Liver (tissue), 9 donors: Measurements from ENCODE around the gene COPG2. TPM values are rescaled to one million over a fixed set of nuclear protein-coding genes. Genes with fewer than 3 reads are reported as not detected.

ENCODE experiments used
- DNase-seq: peaks from one replicate; pipeline ENCODE4 v3.0.0-alpha.2; 2017; ENCODE audit warnings: low spot score
- H3K27ac ChIP-seq, 2 donors: one replicate each; pipeline ENCODE4 v1.7.0; 2013; ENCODE audit warnings: inconsistent platforms in 2 of 2, low read length in 2 of 2, control low read depth in 1 of 2, low read depth in 1 of 2, mild to moderate bottlenecking in 1 of 2
- H3K27me3 ChIP-seq, 4 donors: one replicate each; pipeline versions ENCODE4 v1.6.1 to v1.7.0; 2013; ENCODE audit warnings: low read length in 3 of 4, inconsistent platforms in 1 of 4, mild to moderate bottlenecking in 1 of 4, moderate library complexity in 1 of 4; ENCODE audit not compliant: control insufficient read depth in 4 of 4, insufficient read depth in 4 of 4
- H3K36me3 ChIP-seq, 4 donors: one replicate each; pipeline versions ENCODE4 v1.6.1 to v1.7.0; 2013; ENCODE audit warnings: low read length in 3 of 4, mild to moderate bottlenecking in 3 of 4, low read depth in 1 of 4, moderate library complexity in 1 of 4; ENCODE audit not compliant: control insufficient read depth in 4 of 4, insufficient read depth in 3 of 4
- H3K4me1 ChIP-seq, 4 donors: one replicate each; pipeline versions ENCODE4 v1.6.1 to v1.7.0; 2013; ENCODE audit warnings: low read length in 3 of 4, mild to moderate bottlenecking in 3 of 4, moderate library complexity in 1 of 4; ENCODE audit not compliant: control insufficient read depth in 4 of 4, insufficient read depth in 4 of 4
- H3K4me3 ChIP-seq, 3 donors: one replicate each; pipeline versions ENCODE4 v1.6.1 to v1.7.0; 2013; ENCODE audit warnings: low read length in 3 of 3, control low read depth in 1 of 3, low read depth in 1 of 3, mild to moderate bottlenecking in 1 of 3
- H3K9ac ChIP-seq, 2 donors: one replicate each; pipeline ENCODE4 v1.7.0; 2013; ENCODE audit warnings: low read length in 2 of 2, mild to moderate bottlenecking in 2 of 2, moderate library complexity in 2 of 2, control low read depth in 1 of 2, low read depth in 1 of 2
- H3K9me3 ChIP-seq, 4 donors: one replicate each; pipeline versions ENCODE4 v1.6.1 to v1.7.0; 2013; ENCODE audit warnings: low read length in 3 of 4; ENCODE audit not compliant: control insufficient read depth in 4 of 4
- ATF3 ChIP-seq: IDR thresholded peaks from 2 replicates; pipeline ENCODE4 v1.6.1; 2016; ENCODE audit warnings: antibody characterized with exemption
- CTCF ChIP-seq: fragments of 150-350 bp; IDR thresholded peaks from 2 replicates; pipeline ENCODE4 v1.5.1; 2017; ENCODE audit warnings: improper control_type of control experiment, low read depth, low read length; ENCODE audit not compliant: missing input control
- EGR1 ChIP-seq, 2 donors: IDR thresholded peaks; 2 replicates each; pipeline ENCODE4 v1.6.1; 2016 to 2018; ENCODE audit warnings: antibody characterized with exemption in 2 of 2, low read depth in 2 of 2
- FOXA1 ChIP-seq: IDR thresholded peaks from 2 replicates; pipeline ENCODE4 v1.6.1; 2016; ENCODE audit warnings: antibody characterized with exemption
- FOXA2 ChIP-seq: IDR thresholded peaks from 2 replicates; pipeline ENCODE4 v1.6.1; 2016; ENCODE audit warnings: antibody characterized with exemption
- GABPA ChIP-seq, 2 donors: IDR thresholded peaks in 1 of 2; conservative IDR thresholded peaks in 1 of 2; 2 replicates each; pipeline ENCODE4 v1.6.1; 2016; ENCODE audit warnings: antibody characterized with exemption in 2 of 2, mild to moderate bottlenecking in 1 of 2, moderate library complexity in 1 of 2
- HNF4A ChIP-seq, 2 donors: conservative IDR thresholded peaks; 2 replicates each; pipeline ENCODE4 v1.6.1; 2016; ENCODE audit warnings: antibody characterized with exemption in 2 of 2, mild to moderate bottlenecking in 2 of 2
- HNF4G ChIP-seq: IDR thresholded peaks from 2 replicates; pipeline ENCODE4 v1.6.1; 2016; ENCODE audit warnings: antibody characterized with exemption
- JUND ChIP-seq, 2 donors: IDR thresholded peaks; 2 replicates each; pipeline ENCODE4 v1.6.1; 2016; ENCODE audit warnings: antibody characterized with exemption in 2 of 2
- MAX ChIP-seq: IDR thresholded peaks from 2 replicates; pipeline ENCODE4 v1.6.1; 2016; ENCODE audit warnings: antibody characterized with exemption
- NR2F2 ChIP-seq: IDR thresholded peaks from 2 replicates; pipeline ENCODE4 v1.6.1; 2016; ENCODE audit warnings: antibody characterized with exemption
- RAD21 ChIP-seq, 2 donors: IDR thresholded peaks; 2 replicates each; pipeline ENCODE4 v1.6.1; 2016; ENCODE audit warnings: antibody characterized with exemption in 2 of 2, mild to moderate bottlenecking in 2 of 2
- REST ChIP-seq: IDR thresholded peaks from 2 replicates; pipeline ENCODE4 v1.6.1; 2016; ENCODE audit warnings: antibody characterized with exemption, mild to moderate bottlenecking
- RXRA ChIP-seq, 2 donors: IDR thresholded peaks; 2 replicates each; pipeline ENCODE4 v1.6.1; 2017 to 2018; ENCODE audit warnings: antibody characterized with exemption in 2 of 2, mild to moderate bottlenecking in 1 of 2
- SP1 ChIP-seq: IDR thresholded peaks from 2 replicates; pipeline ENCODE4 v1.6.1; 2018; ENCODE audit warnings: antibody characterized with exemption, mild to moderate bottlenecking
- TAF1 ChIP-seq: conservative IDR thresholded peaks from 2 replicates; pipeline ENCODE4 v1.6.1; 2016; ENCODE audit warnings: antibody characterized with exemption, mild to moderate bottlenecking
- YY1 ChIP-seq: IDR thresholded peaks from 2 replicates; pipeline ENCODE4 v1.6.1; 2016; ENCODE audit warnings: antibody characterized with exemption, mild to moderate bottlenecking
- ZBTB33 ChIP-seq: IDR thresholded peaks from 2 replicates; pipeline ENCODE4 v1.6.1; 2016; ENCODE audit warnings: antibody characterized with exemption
- WGBS: extraction: QIAGEN DNeasy Blood & Tissue Kit; methylation state at CpG from one replicate; pipeline ENCODE4 v1.1.7; 2013; 5-methylcytosine and 5-hydroxymethylcytosine counted together
- polyA plus RNA-seq, 2 donors: library from polyadenylated mRNA; stranded (reverse) in 1 of 2; unstranded in 1 of 2; fragments of 200-250 nt in 1 of 2; fragments of >200 nt in 1 of 2; fragmentation: Nextera tagmentation in 1 of 2; extraction: Ambion mirVana in 1 of 2; gene quantifications; one replicate each; pipeline versions ENCODE4 v1.2.1 to v1.2.3, GENCODE V29; 2013 to 2015
- total RNA-seq, 2 donors: library from RNA; depleted of rRNA; stranded (reverse); fragments of >200 nt; gene quantifications; one replicate each; pipeline ENCODE4 v1.2.3, GENCODE V29; 2014
- donor health status: healthy.
- donor health status: healthy.
- donor health status: healthy.
- donor health status: healthy.
- donor health status: healthy.

The COPG2 gene
- total RNA-seq (10 to 100 TPM in 1 of 2 donors, 1 to 10 TPM in 1; 4.9 to 10.3 TPM), polyA plus RNA-seq (1 to 10 TPM in 1 of 2 donors, under 1 TPM in 1; 0.99 to 4.4 TPM)

GRCh38 chr7:130668258-130669084, at the start of gene COPG2:
Gene COPG2 (minus strand): TSS chr7:130668748. CDS start chr7:130668668, 80 bp downstream.
- DNase-seq: peak; percentile 85
- H3K9me3 ChIP-seq: no peaks in the 10 kb centered on the region
- WGBS: 1% methylated on average over 103 of the region's 103 CpGs
- H3K4me1 ChIP-seq: peaks cover 0 to 7% (median 4%) of the 10 kb centered on the region in 4 donors
- H3K27me3 ChIP-seq: no peaks in the 10 kb centered on the region
- TF ChIP-seq FOXA2 (no peak), NR2F2 (no peak), SP1 (peak; percentile 6), GABPA (IDR thresholded peaks at IDR 0.05 in 1 of 2, conservative IDR thresholded peaks at IDR 0.05 in 1 of 2) (peak in 1 of 2 donors; percentile 75), HNF4A (conservative IDR thresholded peaks at IDR 0.05) (no peak)
- peak within 1 kb of the TSS; percentile 15 to 45 for H3K9ac ChIP-seq
- H3K4me3 ChIP-seq: peak within 1 kb of the TSS; percentile 73 to 97 (median 73)
- no peaks in the 10 kb centered on the region for H3K36me3 ChIP-seq
- H3K27ac ChIP-seq: peak within 1 kb of the TSS; percentile 71 to 77

- WGBS: 34% methylated on average over 3 of the region's 3 CpGs
- H3K4me1 ChIP-seq: no peaks in the 10 kb centered on the region
These were observed 43.9 kb upstream of the COPG2 start for GRCh38 chr7:130712416-130712815.

More at GRCh38 chr7:130712416-130712815, 43.9 kb upstream of the COPG2 start:
- TF ChIP-seq RAD21 (IDR thresholded peaks at IDR 0.05): no peak
- TF ChIP-seq JUND (IDR thresholded peaks at IDR 0.05): no peak
- TF ChIP-seq CTCF: no peak
- no peak for TF ChIP-seq FOXA1
- TF ChIP-seq MAX: no peak
- TF ChIP-seq FOXA2: no peak
- no peak for TF ChIP-seq SP1
- no peak for TF ChIP-seq EGR1 (IDR thresholded peaks at IDR 0.05; ENCODE audit: low read depth in 2 of 2)
- TF ChIP-seq RXRA (IDR thresholded peaks at IDR 0.05): no peak
- TF ChIP-seq TAF1: no peak
- no peak for TF ChIP-seq HNF4G
- TF ChIP-seq NR2F2: no peak
- no peak for TF ChIP-seq ATF3
- TF ChIP-seq GABPA (IDR thresholded peaks at IDR 0.05 in 1 of 2, conservative IDR thresholded peaks at IDR 0.05 in 1 of 2): no peak
- TF ChIP-seq ZBTB33: no peak
- TF ChIP-seq HNF4A (conservative IDR thresholded peaks at IDR 0.05): no peak
- TF ChIP-seq REST: no peak
- no peak for TF ChIP-seq YY1
- H3K4me3 ChIP-seq: no peak overlapping the region
- H3K9me3 ChIP-seq: no peaks in the 10 kb centered on the region
- H3K9ac ChIP-seq: no peak overlapping the region
- no peak overlapping the region for H3K27ac ChIP-seq
- no peak for DNase-seq
- H3K36me3 ChIP-seq: no peaks in the 10 kb centered on the region
- H3K27me3 ChIP-seq: peaks cover 0 to 2% (median 0%) of the 10 kb centered on the region in 4 donors
